ENCODE results near the gene CD247. TPM values are rescaled to one million over a fixed set of nuclear protein-coding genes. Genes with fewer than 3 reads are reported as not detected.

The CD247 gene
- total and polyA plus RNA-seq, 9 of the 15 experiments (the other 6 are each of a cell fraction or from before 2014, with no cell fraction given) = 0.08 to 0.42 (median 0.28) TPM; not detected in 5

DNA sequence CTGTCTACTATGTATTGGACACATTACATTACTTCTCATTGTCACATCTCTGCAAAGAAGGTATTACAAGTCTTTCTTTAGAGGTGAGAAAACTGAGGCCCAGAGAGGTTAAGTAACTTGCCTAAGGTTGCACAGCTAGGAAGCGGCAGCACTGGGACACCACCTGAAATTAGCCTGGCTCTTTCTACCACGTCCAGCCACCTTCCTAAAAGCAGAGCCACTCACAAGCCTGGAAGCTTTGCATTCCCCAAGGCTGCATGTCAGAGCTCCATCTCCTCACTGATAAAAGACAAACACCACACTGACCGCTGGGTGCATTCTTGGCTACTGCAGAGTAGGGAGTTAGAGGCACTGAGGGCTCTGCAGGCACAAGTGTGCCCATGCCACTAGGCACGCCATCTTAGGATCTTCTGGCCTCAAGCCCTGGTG lies 2.4 kb downstream of the CD247 start (continued):
- TF ChIP-seq, protein P1, sequence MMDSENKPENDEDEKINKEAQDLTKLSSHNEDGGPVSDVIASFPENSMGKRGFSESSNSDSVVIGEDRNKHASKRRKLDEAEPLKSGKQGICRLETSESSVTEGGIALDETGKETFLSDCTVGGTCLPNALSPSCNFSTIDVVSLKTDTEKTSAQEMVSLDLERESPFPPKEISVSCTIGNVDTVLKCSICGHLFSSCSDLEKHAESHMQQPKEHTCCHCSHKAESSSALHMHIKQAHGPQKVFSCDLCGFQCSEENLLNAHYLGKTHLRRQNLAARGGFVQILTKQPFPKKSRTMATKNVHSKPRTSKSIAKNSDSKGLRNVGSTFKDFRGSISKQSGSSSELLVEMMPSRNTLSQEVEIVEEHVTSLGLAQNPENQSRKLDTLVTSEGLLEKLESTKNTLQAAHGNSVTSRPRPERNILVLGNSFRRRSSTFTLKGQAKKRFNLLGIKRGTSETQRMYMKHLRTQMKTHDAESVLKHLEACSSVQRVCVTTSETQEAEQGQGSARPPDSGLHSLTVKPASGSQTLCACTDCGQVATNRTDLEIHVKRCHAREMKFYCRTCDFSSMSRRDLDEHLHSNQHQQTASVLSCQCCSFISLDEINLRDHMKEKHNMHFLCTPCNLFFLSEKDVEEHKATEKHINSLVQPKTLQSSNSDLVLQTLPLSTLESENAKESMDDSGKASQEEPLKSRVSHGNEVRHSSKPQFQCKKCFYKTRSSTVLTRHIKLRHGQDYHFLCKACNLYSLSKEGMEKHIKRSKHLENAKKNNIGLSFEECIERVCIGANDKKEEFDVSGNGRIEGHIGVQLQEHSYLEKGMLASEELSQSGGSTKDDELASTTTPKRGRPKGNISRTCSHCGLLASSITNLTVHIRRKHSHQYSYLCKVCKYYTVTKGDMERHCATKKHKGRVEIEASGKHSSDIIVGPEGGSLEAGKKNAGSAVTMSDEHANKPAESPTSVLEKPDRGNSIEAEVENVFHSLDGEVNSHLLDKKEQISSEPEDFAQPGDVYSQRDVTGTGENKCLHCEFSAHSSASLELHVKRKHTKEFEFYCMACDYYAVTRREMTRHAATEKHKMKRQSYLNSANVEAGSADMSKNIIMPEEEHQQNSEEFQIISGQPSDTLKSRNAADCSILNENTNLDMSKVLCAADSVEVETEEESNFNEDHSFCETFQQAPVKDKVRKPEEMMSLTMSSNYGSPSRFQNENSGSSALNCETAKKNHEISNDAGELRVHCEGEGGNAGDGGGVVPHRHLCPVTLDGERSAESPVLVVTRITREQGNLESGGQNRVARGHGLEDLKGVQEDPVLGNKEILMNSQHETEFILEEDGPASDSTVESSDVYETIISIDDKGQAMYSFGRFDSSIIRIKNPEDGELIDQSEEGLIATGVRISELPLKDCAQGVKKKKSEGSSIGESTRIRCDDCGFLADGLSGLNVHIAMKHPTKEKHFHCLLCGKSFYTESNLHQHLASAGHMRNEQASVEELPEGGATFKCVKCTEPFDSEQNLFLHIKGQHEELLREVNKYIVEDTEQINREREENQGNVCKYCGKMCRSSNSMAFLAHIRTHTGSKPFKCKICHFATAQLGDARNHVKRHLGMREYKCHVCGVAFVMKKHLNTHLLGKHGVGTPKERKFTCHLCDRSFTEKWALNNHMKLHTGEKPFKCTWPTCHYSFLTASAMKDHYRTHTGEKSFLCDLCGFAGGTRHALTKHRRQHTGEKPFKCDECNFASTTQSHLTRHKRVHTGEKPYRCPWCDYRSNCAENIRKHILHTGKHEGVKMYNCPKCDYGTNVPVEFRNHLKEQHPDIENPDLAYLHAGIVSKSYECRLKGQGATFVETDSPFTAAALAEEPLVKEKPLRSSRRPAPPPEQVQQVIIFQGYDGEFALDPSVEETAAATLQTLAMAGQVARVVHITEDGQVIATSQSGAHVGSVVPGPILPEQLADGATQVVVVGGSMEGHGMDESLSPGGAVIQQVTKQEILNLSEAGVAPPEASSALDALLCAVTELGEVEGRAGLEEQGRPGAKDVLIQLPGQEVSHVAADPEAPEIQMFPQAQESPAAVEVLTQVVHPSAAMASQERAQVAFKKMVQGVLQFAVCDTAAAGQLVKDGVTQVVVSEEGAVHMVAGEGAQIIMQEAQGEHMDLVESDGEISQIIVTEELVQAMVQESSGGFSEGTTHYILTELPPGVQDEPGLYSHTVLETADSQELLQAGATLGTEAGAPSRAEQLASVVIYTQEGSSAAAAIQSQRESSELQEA (IDR thresholded peaks at IDR 0.05; ENCODE audit: low read depth) = no peak
- TF ChIP-seq, protein P2, sequence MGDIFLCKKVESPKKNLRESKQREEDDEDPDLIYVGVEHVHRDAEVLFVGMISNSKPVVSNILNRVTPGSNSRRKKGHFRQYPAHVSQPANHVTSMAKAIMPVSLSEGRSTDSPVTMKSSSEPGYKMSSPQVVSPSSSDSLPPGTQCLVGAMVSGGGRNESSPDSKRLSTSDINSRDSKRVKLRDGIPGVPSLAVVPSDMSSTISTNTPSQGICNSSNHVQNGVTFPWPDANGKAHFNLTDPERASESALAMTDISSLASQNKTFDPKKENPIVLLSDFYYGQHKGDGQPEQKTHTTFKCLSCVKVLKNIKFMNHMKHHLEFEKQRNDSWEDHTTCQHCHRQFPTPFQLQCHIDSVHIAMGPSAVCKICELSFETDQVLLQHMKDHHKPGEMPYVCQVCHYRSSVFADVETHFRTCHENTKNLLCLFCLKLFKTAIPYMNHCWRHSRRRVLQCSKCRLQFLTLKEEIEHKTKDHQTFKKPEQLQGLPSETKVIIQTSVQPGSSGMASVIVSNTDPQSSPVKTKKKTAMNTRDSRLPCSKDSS (IDR thresholded peaks at IDR 0.05; ENCODE audit: low read depth, partially characterized antibody) = no peak
- TF ChIP-seq, protein P3, sequence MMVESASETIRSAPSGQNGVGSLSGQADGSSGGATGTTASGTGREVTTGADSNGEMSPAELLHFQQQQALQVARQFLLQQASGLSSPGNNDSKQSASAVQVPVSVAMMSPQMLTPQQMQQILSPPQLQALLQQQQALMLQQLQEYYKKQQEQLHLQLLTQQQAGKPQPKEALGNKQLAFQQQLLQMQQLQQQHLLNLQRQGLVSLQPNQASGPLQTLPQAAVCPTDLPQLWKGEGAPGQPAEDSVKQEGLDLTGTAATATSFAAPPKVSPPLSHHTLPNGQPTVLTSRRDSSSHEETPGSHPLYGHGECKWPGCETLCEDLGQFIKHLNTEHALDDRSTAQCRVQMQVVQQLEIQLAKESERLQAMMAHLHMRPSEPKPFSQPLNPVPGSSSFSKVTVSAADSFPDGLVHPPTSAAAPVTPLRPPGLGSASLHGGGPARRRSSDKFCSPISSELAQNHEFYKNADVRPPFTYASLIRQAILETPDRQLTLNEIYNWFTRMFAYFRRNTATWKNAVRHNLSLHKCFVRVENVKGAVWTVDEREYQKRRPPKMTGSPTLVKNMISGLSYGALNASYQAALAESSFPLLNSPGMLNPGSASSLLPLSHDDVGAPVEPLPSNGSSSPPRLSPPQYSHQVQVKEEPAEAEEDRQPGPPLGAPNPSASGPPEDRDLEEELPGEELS (CRISPR knock-in tag; IDR thresholded peaks at IDR 0.05; ENCODE audit: borderline replicate concordance) = no peak
- TF ChIP-seq RFX1 (IDR thresholded peaks at IDR 0.05) = no peak
- no peak for TF ChIP-seq NR2C1 (IDR thresholded peaks at IDR 0.05)
- TF ChIP-seq NR2C1 (tag; IDR thresholded peaks at IDR 0.05) = no peak
- no peak for TF ChIP-seq CBX5 (IDR thresholded peaks at IDR 0.05; ENCODE audit: borderline replicate concordance, low read depth)
- no peak for TF ChIP-seq NR3C1 (CRISPR knock-in tag; IDR thresholded peaks at IDR 0.05)
